CD4-positive, CD25-positive, alpha-beta regulatory T cell (primary cell): ENCODE data around the gene GNAI3. TPM values are rescaled to one million over a fixed set of nuclear protein-coding genes. Genes with fewer than 3 reads are reported as not detected.

ENCODE experiments used
- ATAC-seq, 2 donors: fragments of 150-1000 bp; cut with Tn5 transposase; one replicate each; pipeline ENCODE4 v1.10.0; 2021; ENCODE audit warnings: low read depth in 2 of 2, moderate number of reproducible peaks in 2 of 2, moderate library complexity in 1 of 2
- DNase-seq, 3 donors: peaks; one replicate each; pipeline versions ENCODE4 v3.0.0 to v3.0.0-alpha.2; 2012 to 2022; ENCODE audit warnings: mixed read lengths in 1 of 3
- H3K27ac ChIP-seq: one replicate; pipeline ENCODE4 v1.7.0; 2013; ENCODE audit warnings: mild to moderate bottlenecking, low read length; ENCODE audit not compliant: insufficient read depth, poor library complexity, severe bottlenecking
- H3K27me3 ChIP-seq: one replicate; pipeline ENCODE4 v1.7.0; 2013; ENCODE audit warnings: low read length; ENCODE audit not compliant: control insufficient read depth, insufficient read depth
- H3K36me3 ChIP-seq: one replicate; pipeline ENCODE4 v1.7.0; 2013; ENCODE audit warnings: mild to moderate bottlenecking, low read length, moderate library complexity; ENCODE audit not compliant: control insufficient read depth, insufficient read depth
- H3K4me1 ChIP-seq: 2 replicates; pipeline ENCODE4 v1.7.0; 2013; ENCODE audit warnings: mild to moderate bottlenecking, low read length; ENCODE audit not compliant: insufficient read depth, control insufficient read depth, poor library complexity, severe bottlenecking
- H3K4me3 ChIP-seq: one replicate; pipeline ENCODE4 v1.7.0; 2013; ENCODE audit warnings: low read depth, mild to moderate bottlenecking, low read length, moderate library complexity
- H3K9me3 ChIP-seq, 2 experiments: 1 replicate in 1 of 2; 2 replicates in 1 of 2; pipeline ENCODE4 v1.7.0; 2013; ENCODE audit warnings: low read length in 2 of 2, mild to moderate bottlenecking in 1 of 2, moderate library complexity in 1 of 2; ENCODE audit not compliant: control insufficient read depth in 2 of 2
- H3K27ac Mint-ChIP-seq, 3 donors: one replicate each; pipeline ENCODE4 v1.8.0; 2020 to 2022; ENCODE audit warnings: mild to moderate bottlenecking in 3 of 3, mixed read lengths in 3 of 3, moderate library complexity in 2 of 3
- H3K27me3 Mint-ChIP-seq: one replicate; pipeline ENCODE4 v1.8.0; 2022; ENCODE audit warnings: mild to moderate bottlenecking, mixed read lengths
- H3K36me3 Mint-ChIP-seq: one replicate; pipeline ENCODE4 v1.8.0; 2020; ENCODE audit warnings: mixed read lengths
- H3K4me1 Mint-ChIP-seq, 4 donors: one replicate each; pipeline ENCODE4 v1.8.0; 2020 to 2022; ENCODE audit warnings: mixed read lengths in 4 of 4, mild to moderate bottlenecking in 1 of 4
- H3K4me3 Mint-ChIP-seq, 4 donors: one replicate each; pipeline ENCODE4 v1.8.0; 2020 to 2022; ENCODE audit warnings: mild to moderate bottlenecking in 4 of 4, mixed read lengths in 4 of 4, moderate library complexity in 3 of 4
- H3K9me3 Mint-ChIP-seq, 7 donors: one replicate each; pipeline ENCODE4 v1.8.0; 2020 to 2022; ENCODE audit warnings: mixed read lengths in 7 of 7, mild to moderate bottlenecking in 3 of 7, moderate library complexity in 2 of 7
- polyA plus RNA-seq, 4 donors: library from polyadenylated mRNA; unstranded; fragments of 300-500 nt; fragmentation: Illumina TruSeq; gene quantifications; one replicate each; pipeline ENCODE4 v1.2.3, GENCODE V29; 2021
- total RNA-seq: library from RNA; stranded (reverse); gene quantifications from one replicate; pipeline ENCODE4 v1.2.3, GENCODE V29; 2022

GNAI3 gene
- total and polyA plus RNA-seq, 5 donors from 2014 or later = 7.4 to 10.3 (median 9.6) TPM

GRCh38 chr1:109503935-109504334, 44.5 kb upstream of the GNAI3 start:
- peaks cover 21% of the 10 kb centered on the region for H3K36me3 ChIP-seq
- Mint-ChIP-seq H3K4me3 (peak overlapping the region; percentile 83 to 88 (median 86)), H3K27ac (peak overlapping the region; percentile 90 to 98 (median 91)), H3K27me3 (peaks cover 4% of the 10 kb centered on the region), H3K4me1 (peaks cover 16 to 97% (median 70%) of the 10 kb centered on the region in 4 donors), H3K9me3 (peaks cover 0 to 10% (median 0%) of the 10 kb centered on the region in 7 donors), H3K36me3 (peaks cover 33% of the 10 kb centered on the region)
- H3K4me3 ChIP-seq = peak overlapping the region; percentile 79
- peaks cover 86% of the 10 kb centered on the region for H3K4me1 ChIP-seq
- no peaks in the 10 kb centered on the region for H3K27me3 ChIP-seq
- ATAC-seq = peak in 1 of 2 donors; percentile 26
- DNase-seq = peak in 1 of 3 donors; percentile 61
- H3K27ac ChIP-seq = peak overlapping the region; percentile 87
- no peaks in the 10 kb centered on the region for H3K9me3 ChIP-seq

GRCh38 chr1:109504974-109505373, 43.4 kb upstream of the GNAI3 start:
- Mint-ChIP-seq H3K4me1 (peaks cover 16 to 93% (median 67%) of the 10 kb centered on the region in 4 donors), H3K9me3 (peaks cover 0 to 10% (median 0%) of the 10 kb centered on the region in 7 donors), H3K27ac (peak overlapping the region; percentile 79 to 98 (median 91)), H3K4me3 (peak overlapping the region; percentile 81 to 88 (median 84)), H3K36me3 (peaks cover 31% of the 10 kb centered on the region), H3K27me3 (peaks cover 4% of the 10 kb centered on the region)
- Histone ChIP-seq H3K9me3 (no peaks in the 10 kb centered on the region), H3K36me3 (peaks cover 18% of the 10 kb centered on the region), H3K27ac (peak overlapping the region; percentile 35), H3K27me3 (no peaks in the 10 kb centered on the region), H3K4me1 (peaks cover 82% of the 10 kb centered on the region), H3K4me3 (peak overlapping the region; percentile 79)
- DNase-seq (no peak), ATAC-seq (no peak)

DNA sequence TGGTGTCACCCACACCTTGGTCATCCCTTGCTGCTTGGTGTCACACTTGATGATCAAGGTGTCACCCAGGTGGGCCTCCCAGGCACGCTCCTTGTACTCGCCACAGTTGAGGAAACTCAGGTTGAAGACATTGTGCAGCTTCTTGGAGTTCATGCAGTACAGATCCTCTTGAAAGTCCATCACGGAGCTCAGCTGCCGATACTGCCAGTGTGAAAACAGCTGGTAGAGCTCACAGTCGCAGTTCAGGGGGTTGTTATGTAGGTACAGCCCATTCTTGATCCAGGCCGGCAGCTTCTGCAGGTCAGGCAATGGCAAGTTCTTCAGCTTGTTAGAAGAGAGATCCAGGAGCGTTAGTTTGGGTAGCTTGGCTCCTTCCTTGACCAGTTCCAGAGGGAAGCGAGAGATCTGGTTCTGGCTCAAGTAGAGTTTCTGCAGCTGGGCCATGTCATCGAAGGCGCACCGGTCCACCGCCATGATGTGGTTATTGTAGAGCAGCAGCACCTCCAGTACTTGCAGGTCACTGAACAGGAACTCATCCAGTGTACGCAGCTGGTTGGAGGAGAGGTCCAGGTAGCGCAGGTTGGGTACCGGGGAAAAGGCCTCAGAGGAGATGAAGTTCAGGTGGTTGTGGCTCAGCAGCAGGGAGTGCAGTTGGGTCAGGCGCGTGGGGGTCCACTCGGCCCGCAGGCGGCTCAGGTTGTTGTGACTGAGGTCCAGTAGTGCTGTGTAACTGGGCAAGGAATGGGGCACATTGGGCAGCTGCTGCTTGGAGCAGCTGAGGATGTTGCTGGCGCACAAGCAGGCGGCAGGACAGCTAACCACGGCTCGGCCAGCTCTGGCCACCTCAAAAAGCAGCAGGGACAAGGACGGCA, 40.2 kb upstream of the GNAI3 start:
- no peaks in the 10 kb centered on the region for H3K27me3 ChIP-seq
- DNase-seq = no peak
- Mint-ChIP-seq H3K27ac (peak overlapping the region; percentile 89 to 92 (median 90)), H3K4me3 (peak overlapping the region; percentile 86 to 95 (median 90)), H3K9me3 (peaks cover 0 to 10% (median 0%) of the 10 kb centered on the region in 7 donors), H3K27me3 (peaks cover 18% of the 10 kb centered on the region), H3K36me3 (peaks cover 22% of the 10 kb centered on the region), H3K4me1 (peaks cover 16 to 80% (median 54%) of the 10 kb centered on the region in 4 donors)
- H3K27ac ChIP-seq = peak overlapping the region; percentile 20
- H3K9me3 ChIP-seq = no peaks in the 10 kb centered on the region
- peaks cover 54% of the 10 kb centered on the region for H3K4me1 ChIP-seq
- peaks cover 11% of the 10 kb centered on the region for H3K36me3 ChIP-seq
- no peak for ATAC-seq
- peak overlapping the region; percentile 66 for H3K4me3 ChIP-seq

- peak overlapping the region; percentile 66 for H3K4me3 ChIP-seq
Observed at GRCh38 chr1:109508873-109509175, 39.6 kb upstream of the GNAI3 start.

DNA sequence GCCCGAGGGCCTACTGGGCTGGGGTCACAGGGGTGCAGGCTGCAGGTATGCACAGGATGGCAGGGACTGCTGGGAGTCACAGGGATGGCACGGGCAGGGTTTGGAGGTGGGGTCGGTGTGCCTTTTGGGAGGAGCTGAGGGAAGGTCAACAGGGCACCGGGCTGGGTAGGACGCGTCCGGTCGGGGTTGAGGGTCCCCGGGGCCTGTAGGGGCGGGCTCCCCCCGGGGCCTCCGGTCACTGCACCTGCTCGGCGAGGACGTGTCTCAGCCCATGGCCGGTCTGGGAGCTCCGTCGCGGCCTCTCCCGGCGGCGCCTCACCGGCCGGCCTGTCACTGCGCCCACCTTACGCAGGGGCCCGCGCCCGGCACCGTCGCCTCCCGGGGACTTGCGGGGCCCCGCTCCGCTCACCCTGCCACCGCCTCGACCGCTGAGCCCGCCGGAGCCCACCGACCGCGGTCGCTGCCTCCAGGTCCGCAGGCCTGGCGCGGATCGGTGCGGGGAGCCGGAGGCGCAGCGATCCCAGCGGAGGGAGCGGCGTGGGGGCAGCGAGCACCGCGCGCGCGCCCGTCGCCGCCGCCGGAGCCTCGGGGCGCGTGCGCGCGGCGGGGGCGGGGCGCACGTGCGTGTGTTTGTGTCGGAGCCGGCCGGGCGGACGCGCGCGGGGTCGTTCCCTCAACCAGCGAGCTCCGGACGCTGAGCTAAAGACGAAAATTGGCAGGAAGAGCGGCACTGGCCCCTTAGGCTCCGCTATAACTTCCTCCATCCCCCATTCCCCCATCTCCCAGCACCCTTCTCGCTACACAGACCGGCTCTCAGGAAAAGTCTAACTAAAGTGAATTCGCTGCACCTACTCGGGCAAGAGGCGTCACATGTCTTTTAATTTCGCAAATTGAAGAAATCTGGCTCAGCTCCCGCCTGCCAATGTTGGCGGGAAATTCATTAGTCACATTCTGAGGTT, 39.0 kb upstream of the GNAI3 start, which contains the start of gene AMIGO1:
AMIGO1 (minus strand) TSS at position 552 of the 959 bp plus-strand sequence. CDS start 815 bp downstream, outside the sequence.
- peaks cover 12 to 71% (median 48%) of the 10 kb centered on the region in 4 donors for H3K4me1 Mint-ChIP-seq
- Histone ChIP-seq H3K9me3 (no peaks in the 10 kb centered on the region), H3K4me1 (peaks cover 43% of the 10 kb centered on the region), H3K4me3 (peak within 1 kb of the TSS; percentile 79), H3K36me3 (peaks cover 11% of the 10 kb centered on the region), H3K27ac (peak within 1 kb of the TSS; percentile 50), H3K27me3 (no peaks in the 10 kb centered on the region)
- peaks cover 0 to 10% (median 0%) of the 10 kb centered on the region in 7 donors for H3K9me3 Mint-ChIP-seq
- DNase-seq (peak; percentile 55 to 68 (median 64)), ATAC-seq (peak; percentile 68 to 73)
- H3K27me3 Mint-ChIP-seq = peaks cover 18% of the 10 kb centered on the region
- H3K27ac Mint-ChIP-seq = peak within 1 kb of the TSS; percentile 89 to 93 (median 90)
- H3K36me3 Mint-ChIP-seq = peaks cover 22% of the 10 kb centered on the region
- H3K4me3 Mint-ChIP-seq = peak within 1 kb of the TSS; percentile 91 to 95 (median 94)

More at GRCh38 chr1:109508873-109509175, 39.6 kb upstream of the GNAI3 start:
- H3K36me3 Mint-ChIP-seq = peaks cover 22% of the 10 kb centered on the region
- ATAC-seq = no peak
- peaks cover 11% of the 10 kb centered on the region for H3K36me3 ChIP-seq
- H3K27ac ChIP-seq = peak overlapping the region; percentile 20
- peaks cover 0 to 10% (median 0%) of the 10 kb centered on the region in 7 donors for H3K9me3 Mint-ChIP-seq
- peaks cover 49% of the 10 kb centered on the region for H3K4me1 ChIP-seq
- no peaks in the 10 kb centered on the region for H3K27me3 ChIP-seq
- H3K27me3 Mint-ChIP-seq = peaks cover 18% of the 10 kb centered on the region
- DNase-seq = no peak
- peak overlapping the region; percentile 89 to 92 (median 90) for H3K27ac Mint-ChIP-seq
- peaks cover 15 to 75% (median 53%) of the 10 kb centered on the region in 4 donors for H3K4me1 Mint-ChIP-seq
- H3K9me3 ChIP-seq = no peaks in the 10 kb centered on the region
- peak overlapping the region; percentile 86 to 95 (median 90) for H3K4me3 Mint-ChIP-seq

- Mint-ChIP-seq H3K36me3 (peaks cover 2% of the 10 kb centered on the region), H3K27ac (no peak overlapping the region), H3K4me3 (no peak overlapping the region), H3K27me3 (peaks cover 24% of the 10 kb centered on the region), H3K9me3 (peaks cover 0 to 2% (median 0%) of the 10 kb centered on the region in 7 donors), H3K4me1 (peaks cover 7 to 33% (median 20%) of the 10 kb centered on the region in 4 donors)
- ATAC-seq (no peak), DNase-seq (no peak)
- Histone ChIP-seq H3K27me3 (no peaks in the 10 kb centered on the region), H3K9me3 (no peaks in the 10 kb centered on the region), H3K27ac (no peak overlapping the region), H3K36me3 (peaks cover under 1% of the 10 kb centered on the region), H3K4me1 (peaks cover 18% of the 10 kb centered on the region), H3K4me3 (no peak overlapping the region)
Observed at GRCh38 chr1:109513110-109513710, 35.2 kb upstream of the GNAI3 start.

- ATAC-seq (no peak), DNase-seq (no peak)
- Histone ChIP-seq H3K27me3 (no peaks in the 10 kb centered on the region), H3K4me1 (peaks cover 7% of the 10 kb centered on the region), H3K9me3 (no peaks in the 10 kb centered on the region), H3K4me3 (no peak overlapping the region), H3K36me3 (no peaks in the 10 kb centered on the region), H3K27ac (no peak overlapping the region)
- Mint-ChIP-seq H3K27me3 (peaks cover 20% of the 10 kb centered on the region), H3K4me3 (no peak overlapping the region), H3K4me1 (peaks cover 6 to 21% (median 13%) of the 10 kb centered on the region in 4 donors), H3K27ac (peak overlapping the region in 1 of 3 donors; percentile 70), H3K9me3 (peaks cover 0 to 2% (median 0%) of the 10 kb centered on the region in 7 donors), H3K36me3 (no peaks in the 10 kb centered on the region)
Observed at GRCh38 chr1:109514846-109515245, 33.6 kb upstream of the GNAI3 start.
